Vagina (tissue), 2 donors: ENCODE results near the gene BMAL1. TPM values are rescaled to one million over a fixed set of nuclear protein-coding genes. Genes with fewer than 3 reads are reported as not detected.

Source experiments
- DNase-seq, 2 donors: peaks; one replicate each; pipeline ENCODE4 v3.0.0-alpha.2; 2017; ENCODE audit errors: extremely low spot score in 2 of 2
- H3K27ac ChIP-seq: fragments of 200-600 bp; sonication (generic); one replicate; pipeline ENCODE4 v1.5.1; 2019
- H3K27me3 ChIP-seq: fragments of 200-600 bp; sonication (generic); one replicate; pipeline ENCODE4 v1.5.1; 2019
- H3K36me3 ChIP-seq, 2 donors: fragments of 200-600 bp; sonication (generic); one replicate each; pipeline ENCODE4 v1.5.1; 2017 to 2019
- H3K4me1 ChIP-seq: fragments of 200-600 bp; sonication (generic); one replicate; pipeline ENCODE4 v1.5.1; 2019
- H3K4me3 ChIP-seq, 2 donors: fragments of 200-600 bp; sonication (generic); 1 replicate in 1 of 2; 2 replicates in 1 of 2; pipeline ENCODE4 v1.5.1; 2016 to 2019
- H3K9me3 ChIP-seq: fragments of 200-600 bp; sonication (generic); one replicate; pipeline ENCODE4 v1.5.1; 2019
- POLR2A ChIP-seq, 2 donors: fragments of 450-650 bp; IDR thresholded peaks; one replicate each; pipeline ENCODE4 v1.6.1; 2017; ENCODE audit warnings: antibody characterized with exemption in 2 of 2, mild to moderate bottlenecking in 2 of 2, moderate library complexity in 2 of 2
- POLR2AphosphoS5 ChIP-seq, 2 donors: sonication (generic); formaldehyde crosslinking; IDR thresholded peaks; one replicate each; pipeline ENCODE4 v1.9.0; 2017; ENCODE audit warnings: antibody characterized with exemption in 2 of 2, mild to moderate bottlenecking in 2 of 2, low read depth in 1 of 2; ENCODE audit not compliant: insufficient read depth in 1 of 2
- intact Hi-C: fragments of 100-400 bp; cut with DNase I; formaldehyde crosslinking; loops from one replicate; pipeline ENCODE4 v1.15.1; 2023
- total RNA-seq: library from RNA; depleted of rRNA; stranded (reverse); fragments of >200 nt; gene quantifications from one replicate; pipeline ENCODE4 v1.2.3, GENCODE V29; 2016
- TF ChIP-seq, protein P1 (sequence below), 3 experiments: fragments of 450-650 bp in 2 of 3; fragments of 200-600 bp in 1 of 3; sonication (generic) in 1 of 3; IDR thresholded peaks; one replicate each; pipeline ENCODE4 v1.5.1; 2017 to 2019; ENCODE audit warnings: antibody characterized with exemption in 3 of 3, mild to moderate bottlenecking in 2 of 3, moderate library complexity in 2 of 3

BMAL1 gene
- total RNA-seq: 44.0 TPM

- Histone ChIP-seq H3K27ac (peak within 1 kb of the TSS; percentile 96), H3K36me3 (no peaks in the 10 kb centered on the region), H3K27me3 (no peaks in the 10 kb centered on the region), H3K4me3 (peak within 1 kb of the TSS; percentile 79 to 88), H3K9me3 (no peaks in the 10 kb centered on the region), H3K4me1 (peaks cover 43% of the 10 kb centered on the region)
- intact Hi-C loops: no loop called here
- TF ChIP-seq POLR2A (IDR thresholded peaks at IDR 0.05) (peak in 1 of 2 donors; percentile 83), POLR2AphosphoS5 (IDR thresholded peaks at IDR 0.05; ENCODE audit: insufficient read depth in 1 of 2, low read depth in 1 of 2) (peak in 1 of 2 donors; percentile 21)
- TF ChIP-seq, protein P1, sequence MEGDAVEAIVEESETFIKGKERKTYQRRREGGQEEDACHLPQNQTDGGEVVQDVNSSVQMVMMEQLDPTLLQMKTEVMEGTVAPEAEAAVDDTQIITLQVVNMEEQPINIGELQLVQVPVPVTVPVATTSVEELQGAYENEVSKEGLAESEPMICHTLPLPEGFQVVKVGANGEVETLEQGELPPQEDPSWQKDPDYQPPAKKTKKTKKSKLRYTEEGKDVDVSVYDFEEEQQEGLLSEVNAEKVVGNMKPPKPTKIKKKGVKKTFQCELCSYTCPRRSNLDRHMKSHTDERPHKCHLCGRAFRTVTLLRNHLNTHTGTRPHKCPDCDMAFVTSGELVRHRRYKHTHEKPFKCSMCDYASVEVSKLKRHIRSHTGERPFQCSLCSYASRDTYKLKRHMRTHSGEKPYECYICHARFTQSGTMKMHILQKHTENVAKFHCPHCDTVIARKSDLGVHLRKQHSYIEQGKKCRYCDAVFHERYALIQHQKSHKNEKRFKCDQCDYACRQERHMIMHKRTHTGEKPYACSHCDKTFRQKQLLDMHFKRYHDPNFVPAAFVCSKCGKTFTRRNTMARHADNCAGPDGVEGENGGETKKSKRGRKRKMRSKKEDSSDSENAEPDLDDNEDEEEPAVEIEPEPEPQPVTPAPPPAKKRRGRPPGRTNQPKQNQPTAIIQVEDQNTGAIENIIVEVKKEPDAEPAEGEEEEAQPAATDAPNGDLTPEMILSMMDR (IDR thresholded peaks at IDR 0.05): no peak
- no peak for DNase-seq
These were observed at the start of gene BMAL1 for GRCh38 chr11:13277768-13278608. Gene BMAL1, plus strand, starts transcription at chr11:13277790. Its CDS starts 76,519 bp downstream, at chr11:13354309.

- Histone ChIP-seq H3K4me3 (no peak overlapping the region), H3K27me3 (no peaks in the 10 kb centered on the region), H3K4me1 (no peaks in the 10 kb centered on the region), H3K27ac (no peak overlapping the region), H3K9me3 (no peaks in the 10 kb centered on the region), H3K36me3 (no peaks in the 10 kb centered on the region)
- intact Hi-C loops: no loop called here
- TF ChIP-seq, protein P1 (IDR thresholded peaks at IDR 0.05): no peak
- TF ChIP-seq POLR2A (IDR thresholded peaks at IDR 0.05): no peak
- TF ChIP-seq POLR2AphosphoS5 (IDR thresholded peaks at IDR 0.05; ENCODE audit: insufficient read depth in 1 of 2, low read depth in 1 of 2): no peak
- DNase-seq: no peak
These were observed 49.0 kb upstream of the BMAL1 start for GRCh38 chr11:13228572-13228971.

GRCh38 chr11:13229136-13229535, 48.5 kb upstream of the BMAL1 start:
- TF ChIP-seq, protein P1 (IDR thresholded peaks at IDR 0.05): no peak
- TF ChIP-seq POLR2AphosphoS5 (IDR thresholded peaks at IDR 0.05; ENCODE audit: insufficient read depth in 1 of 2, low read depth in 1 of 2): no peak
- TF ChIP-seq POLR2A (IDR thresholded peaks at IDR 0.05): no peak
- no peak for DNase-seq
- no peak overlapping the region for H3K27ac ChIP-seq
- H3K9me3 ChIP-seq: no peaks in the 10 kb centered on the region
- no peaks in the 10 kb centered on the region for H3K36me3 ChIP-seq
- intact Hi-C loops: no loop called here
- H3K4me1 ChIP-seq: no peaks in the 10 kb centered on the region
- no peak overlapping the region for H3K4me3 ChIP-seq
- H3K27me3 ChIP-seq: no peaks in the 10 kb centered on the region

DNA sequence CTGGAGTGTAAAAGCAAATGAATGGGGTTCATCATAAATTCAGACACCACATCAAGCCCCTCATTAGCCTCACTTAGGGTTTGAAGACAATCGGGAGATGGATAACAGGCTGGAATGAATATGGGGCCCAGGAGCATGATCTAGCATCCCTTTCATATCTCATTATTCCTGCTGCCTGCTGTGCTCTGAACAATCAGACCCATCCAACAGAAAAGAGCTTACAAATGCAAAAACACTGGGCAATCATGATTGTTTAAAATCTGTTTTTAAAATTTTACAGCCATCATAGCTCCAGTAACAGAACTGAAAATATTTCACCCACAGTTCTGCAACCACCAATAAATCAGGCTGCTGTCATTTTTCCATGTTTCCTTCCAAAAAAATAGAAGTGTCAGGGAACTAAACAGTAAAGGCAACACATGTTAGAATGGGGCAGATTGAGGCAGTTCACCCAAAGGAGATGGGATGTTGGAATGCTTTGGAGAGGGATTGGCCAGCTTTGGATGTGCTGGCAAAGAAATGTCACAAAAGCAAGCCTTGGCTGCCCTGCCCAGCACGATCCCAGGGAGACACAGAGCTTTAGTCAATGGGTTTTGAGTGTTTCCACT, 47.8 kb upstream of the BMAL1 start:
- no peak overlapping the region for H3K27ac ChIP-seq
- TF ChIP-seq, protein P1 (IDR thresholded peaks at IDR 0.05): no peak
- no peak for TF ChIP-seq POLR2AphosphoS5 (IDR thresholded peaks at IDR 0.05; ENCODE audit: insufficient read depth in 1 of 2, low read depth in 1 of 2)
- intact Hi-C loops: no loop called here

More for the DNA sequence above, 47.8 kb upstream of the BMAL1 start:
- Histone ChIP-seq H3K4me1 (no peaks in the 10 kb centered on the region), H3K9me3 (no peaks in the 10 kb centered on the region), H3K4me3 (no peak overlapping the region), H3K27me3 (no peaks in the 10 kb centered on the region), H3K36me3 (no peaks in the 10 kb centered on the region)
- no peak for DNase-seq
